Measurements from ENCODE around the gene CAMLG.
"Not testable (repeated sequence)": the region's sequence is repeated elsewhere in the genome, so short reads cannot be mapped to it uniquely, and the experiment has no call there.

The CAMLG gene

GRCh38 chr5:134742134-134742533 is 3.8 kb downstream of the CAMLG start:
- no peak for DNase-seq (ENCODE audit: low spot score)
- ChIA-PET POLR2A (ENCODE audit: low non-redundant PET) (no interaction called here), CTCF (interaction anchor here (1.0 kb wide), 1 partner anchor 61 kb away, joined by 3 read pairs; no protein-coding TSS in a partner anchor)
- no peak overlapping the region for H3K27ac ChIP-seq
- TF ChIP-seq CTCF (conservative IDR thresholded peaks at IDR 0.05; ENCODE audit: low read depth): no peak

- CTCF ChIA-PET: interaction anchor here (0.6 to 0.7 kb wide), 2 partner anchors 90 to 224 kb away, joined by 3 to 8 read pairs; partner anchors contain the start of gene JADE2
- DNase-seq (ENCODE audit: low spot score): no peak
- no peak for TF ChIP-seq CTCF (conservative IDR thresholded peaks at IDR 0.05; ENCODE audit: low read depth)
- no peak overlapping the region for H3K27ac ChIP-seq
- POLR2A ChIA-PET (ENCODE audit: low non-redundant PET): no interaction called here
These were observed 11.1 kb downstream of the CAMLG start for GRCh38 chr5:134749415-134749814.

GRCh38 chr5:134758176-134758503 is 19.8 kb downstream of the CAMLG start:
- DNase-seq (ENCODE audit: low spot score): no peak
- ChIA-PET POLR2A (ENCODE audit: low non-redundant PET) (interaction anchor here (0.6 to 0.7 kb wide), 2 partner anchors 146 to 539 kb away, joined by 3 read pairs; no protein-coding TSS in a partner anchor), CTCF (interaction anchor here (0.6 to 1.2 kb wide), 7 partner anchors 15 to 581 kb away, joined by 3 to 4 read pairs (median 3); partner anchors contain the start of gene CAMLG)
- no peak for TF ChIP-seq CTCF (conservative IDR thresholded peaks at IDR 0.05; ENCODE audit: low read depth)
- peak overlapping the region; percentile 76 for H3K27ac ChIP-seq

- ChIA-PET CTCF (interaction anchor here (0.5 to 1.2 kb wide), 11 partner anchors 14 to 582 kb away, joined by 3 to 6 read pairs (median 3); partner anchors contain the start of gene CAMLG), POLR2A (ENCODE audit: low non-redundant PET) (interaction anchor here (0.5 to 0.7 kb wide), 2 partner anchors 12 to 146 kb away, joined by 3 to 5 read pairs; no protein-coding TSS in a partner anchor)
- peak within 1 kb of the TSS; percentile 76 for H3K27ac ChIP-seq
- peak; percentile 99 for DNase-seq (ENCODE audit: low spot score)
- peak; percentile 97 for TF ChIP-seq CTCF (conservative IDR thresholded peaks at IDR 0.05; ENCODE audit: low read depth)
These were observed 20.4 kb downstream of the CAMLG start, which contains the start of gene DDX46 for GRCh38 chr5:134758504-134759341. TSS of gene DDX46 (plus strand) at chr5:134758779. CDS start at chr5:134758939, 160 bp downstream.

GRCh38 chr5:134767528-134768291 is 29.4 kb downstream of the CAMLG start:
- POLR2A ChIA-PET (ENCODE audit: low non-redundant PET): interaction anchor here (0.7 kb wide), 1 partner anchor 10 kb away, joined by 6 read pairs; no protein-coding TSS in a partner anchor
- H3K27ac ChIP-seq; DNase-seq (ENCODE audit: low spot score): not testable (repeated sequence)
- CTCF ChIA-PET: interaction anchor here (0.6 to 0.7 kb wide), 2 partner anchors 48 to 49 kb away, joined by 3 to 6 read pairs; no protein-coding TSS in a partner anchor

GRCh38 chr5:134769206-134769605 is 30.9 kb downstream of the CAMLG start:
- POLR2A ChIA-PET (ENCODE audit: low non-redundant PET): no interaction called here
- CTCF ChIA-PET: interaction anchor here (0.5 kb wide), 1 partner anchor 159 kb away, joined by 3 read pairs; no protein-coding TSS in a partner anchor
- TF ChIP-seq CTCF (conservative IDR thresholded peaks at IDR 0.05; ENCODE audit: low read depth): no peak
- no peak for DNase-seq (ENCODE audit: low spot score)
- no peak overlapping the region for H3K27ac ChIP-seq

All from RWPE1 (cell line).